Erythroblast (primary cell): ENCODE results near the gene LTF.

Experiments
- GATA1 ChIP-seq: IDR thresholded peaks from 2 replicates; pipeline ENCODE4 v1.6.1; 2011; ENCODE audit warnings: low read depth, mild to moderate bottlenecking, control low read depth, low read length, moderate library complexity
- POLR2A ChIP-seq: IDR thresholded peaks from 2 replicates; pipeline ENCODE4 v1.6.1; 2011; ENCODE audit warnings: mild to moderate bottlenecking, low read length

GRCh38 chr3:46506526-46506925 lies 41.8 kb upstream of the LTF start:
- TF ChIP-seq POLR2A (no peak), GATA1 (no peak)
